Ovary (tissue), 9 donors: ENCODE measurements around the gene POMT1. TPM values are rescaled to one million over a fixed set of nuclear protein-coding genes. Genes with fewer than 3 reads are reported as not detected.

Source experiments
- DNase-seq, 5 donors: peaks; one replicate each; pipeline ENCODE4 v3.0.0-alpha.2; 2019 to 2020
- H3K27ac ChIP-seq, 2 donors: fragments of 200-600 bp; one replicate each; pipeline versions ENCODE4 v1.5.1 to v1.8.0; 2019 to 2022
- H3K27me3 ChIP-seq: fragments of 200-600 bp; one replicate; pipeline ENCODE4 v1.8.0; 2022
- H3K36me3 ChIP-seq: fragments of 200-600 bp; sonication (generic); one replicate; pipeline ENCODE4 v1.5.1; 2019
- H3K4me1 ChIP-seq: one replicate; pipeline ENCODE4 v1.8.1; 2013; ENCODE audit warnings: mild to moderate bottlenecking, moderate library complexity; ENCODE audit not compliant: insufficient read depth
- H3K4me3 ChIP-seq: fragments of 200-600 bp; sonication (generic); one replicate; pipeline ENCODE4 v1.5.1; 2017
- H3K9me3 ChIP-seq, 2 donors: fragments of 200-600 bp in 1 of 2; sonication (generic) in 1 of 2; one replicate each; pipeline versions ENCODE4 v1.5.1 to v1.8.1; 2013 to 2019; ENCODE audit warnings: mild to moderate bottlenecking in 1 of 2, moderate library complexity in 1 of 2
- EP300 ChIP-seq: sonication (generic); formaldehyde crosslinking; IDR thresholded peaks from one replicate; pipeline ENCODE4 v1.6.1; 2017; ENCODE audit warnings: antibody characterized with exemption
- POLR2A ChIP-seq: fragments of 450-650 bp; IDR thresholded peaks from one replicate; pipeline ENCODE4 v1.6.1; 2017; ENCODE audit warnings: antibody characterized with exemption, mild to moderate bottlenecking, moderate library complexity
- WGBS, 3 donors: extraction: QIAGEN DNeasy Blood & Tissue Kit in 1 of 3; methylation state at CpG; one replicate each; pipeline versions ENCODE4 v1.1.5 to v1.1.7; 2013 to 2017; 5-methylcytosine and 5-hydroxymethylcytosine counted together
- intact Hi-C, 4 donors: fragments of 100-400 bp; cut with DNase I; formaldehyde crosslinking; loops; one replicate each; pipeline versions ENCODE4 v1.11.0 to v1.15.1; 2022 to 2023
- polyA plus RNA-seq, 2 donors: library from polyadenylated mRNA; stranded (reverse); fragments of 200-250 nt in 1 of 2; fragments of 350-450 nt in 1 of 2; fragmentation: Illumina TruSeq in 1 of 2; extraction: RNeasy Lipid Tissue Mini Kit (QIAGEN cat#74804) in 1 of 2; gene quantifications; one replicate each; pipeline ENCODE4 v1.2.3, GENCODE V29; 2013 to 2014
- total RNA-seq, 7 donors: library from RNA; depleted of rRNA in 2 of 7; stranded (reverse); fragments of >200 nt in 2 of 7; fragmentation: NEBNext Ultra II Directional in 3 of 7; extraction: Animal tissue kit (Norgen Biotek cat#: 25700) in 3 of 7; gene quantifications; one replicate each; pipeline versions ENCODE4 v1.1.0 to v1.2.4, GENCODE V29; 2016 to 2023
- TF ChIP-seq, protein P1 (sequence below), 3 donors: fragments of 450-650 bp in 2 of 3; fragments of 200-600 bp in 1 of 3; IDR thresholded peaks; one replicate each; pipeline versions ENCODE4 v1.5.1 to v1.8.0; 2016 to 2022; ENCODE audit warnings: antibody characterized with exemption in 3 of 3, mild to moderate bottlenecking in 1 of 3
- donor health status: DM: no; HTN: no; CAD: no; lungs with moderate emphysema.
- donor health status: DM: no; HTN: no; CAD: no.
- donor health status: Bipolar disorder and iron deficiency.
- donor health status: DM: yes; HTN: yes; CAD: no.
- donor health status: DM: no; HTN: no; CAD: no.
- donor health status: DM: yes; HTN: yes; CAD: no.

Gene POMT1
- total and polyA plus RNA-seq, 9 donors = 14.6 to 30.8 (median 25.1) TPM

DNA sequence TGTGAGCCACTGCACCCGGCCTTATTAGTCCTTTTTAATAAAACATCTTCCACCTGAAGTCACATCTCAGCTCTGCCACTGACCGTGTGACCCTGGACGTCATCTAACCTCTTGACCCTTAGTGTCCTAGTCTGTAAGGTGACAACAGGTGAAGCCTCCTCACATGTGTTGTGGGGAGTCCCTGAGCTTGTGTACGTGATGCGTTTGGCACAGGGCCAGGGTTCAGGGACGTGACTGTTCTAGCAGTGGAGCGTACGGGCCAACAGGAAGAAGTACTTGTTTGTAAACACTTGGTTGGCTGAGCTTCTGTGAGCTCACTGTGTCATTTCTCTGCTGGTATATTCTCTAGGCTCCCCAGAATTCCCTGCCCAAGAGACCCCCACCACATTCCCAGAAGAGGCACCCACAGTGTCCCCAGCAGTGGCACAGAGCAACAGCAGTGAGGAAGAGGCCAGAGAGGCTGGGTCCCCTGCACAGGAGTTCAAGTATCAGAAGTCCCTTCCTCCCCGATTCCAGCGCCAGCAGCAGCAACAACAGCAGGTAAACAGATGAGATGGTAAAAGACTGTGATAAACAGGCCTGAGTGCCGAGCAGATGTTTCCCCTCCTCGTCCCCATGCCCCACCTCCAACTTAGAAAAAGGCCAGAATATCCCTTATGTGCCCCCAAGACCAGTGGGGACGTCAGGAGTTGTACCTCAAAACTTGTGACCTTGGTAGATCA lies 35.3 kb upstream of the POMT1 start:
- DNase-seq = peak in 1 of 5 donors; percentile 70
- WGBS, 3 donors = 55 to 68% (median 59%) methylated on average over 13 of the region's 13 CpGs
- TF ChIP-seq, protein P1, sequence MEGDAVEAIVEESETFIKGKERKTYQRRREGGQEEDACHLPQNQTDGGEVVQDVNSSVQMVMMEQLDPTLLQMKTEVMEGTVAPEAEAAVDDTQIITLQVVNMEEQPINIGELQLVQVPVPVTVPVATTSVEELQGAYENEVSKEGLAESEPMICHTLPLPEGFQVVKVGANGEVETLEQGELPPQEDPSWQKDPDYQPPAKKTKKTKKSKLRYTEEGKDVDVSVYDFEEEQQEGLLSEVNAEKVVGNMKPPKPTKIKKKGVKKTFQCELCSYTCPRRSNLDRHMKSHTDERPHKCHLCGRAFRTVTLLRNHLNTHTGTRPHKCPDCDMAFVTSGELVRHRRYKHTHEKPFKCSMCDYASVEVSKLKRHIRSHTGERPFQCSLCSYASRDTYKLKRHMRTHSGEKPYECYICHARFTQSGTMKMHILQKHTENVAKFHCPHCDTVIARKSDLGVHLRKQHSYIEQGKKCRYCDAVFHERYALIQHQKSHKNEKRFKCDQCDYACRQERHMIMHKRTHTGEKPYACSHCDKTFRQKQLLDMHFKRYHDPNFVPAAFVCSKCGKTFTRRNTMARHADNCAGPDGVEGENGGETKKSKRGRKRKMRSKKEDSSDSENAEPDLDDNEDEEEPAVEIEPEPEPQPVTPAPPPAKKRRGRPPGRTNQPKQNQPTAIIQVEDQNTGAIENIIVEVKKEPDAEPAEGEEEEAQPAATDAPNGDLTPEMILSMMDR (IDR thresholded peaks at IDR 0.05) = no peak
- TF ChIP-seq EP300 (no peak), POLR2A (no peak)
- H3K4me3 ChIP-seq = no peak overlapping the region
- H3K9me3 ChIP-seq = no peaks in the 10 kb centered on the region
- H3K4me1 ChIP-seq = peaks cover 3% of the 10 kb centered on the region
- intact Hi-C loops = no loop called here
- H3K27ac ChIP-seq = no peak overlapping the region
- no peaks in the 10 kb centered on the region for H3K27me3 ChIP-seq
- H3K36me3 ChIP-seq = no peaks in the 10 kb centered on the region

DNA sequence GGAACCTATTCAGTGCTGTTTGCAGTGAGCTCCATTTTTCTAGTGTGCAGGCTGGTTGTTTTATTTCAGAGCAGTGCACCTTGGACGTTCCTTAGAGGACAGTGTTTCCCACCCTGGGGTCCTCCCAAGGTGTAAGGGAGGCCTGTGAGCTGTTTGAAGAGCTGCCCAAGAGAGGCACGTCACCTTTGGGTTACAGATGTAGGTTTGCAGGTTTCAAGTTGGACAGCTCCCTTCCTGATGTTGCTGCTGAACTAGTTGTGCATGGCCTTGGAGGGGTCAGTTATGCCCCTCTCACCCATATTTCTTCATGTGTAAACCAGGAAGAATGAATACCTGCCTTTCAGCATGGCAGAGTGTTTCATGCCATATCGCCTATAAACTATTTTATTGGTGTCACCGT lies 34.7 kb upstream of the POMT1 start:
- Histone ChIP-seq H3K4me3 (no peak overlapping the region), H3K36me3 (no peaks in the 10 kb centered on the region), H3K9me3 (no peaks in the 10 kb centered on the region), H3K27ac (no peak overlapping the region), H3K27me3 (no peaks in the 10 kb centered on the region), H3K4me1 (peaks cover 3% of the 10 kb centered on the region)
- intact Hi-C loops = no loop called here
- DNase-seq = no peak
- WGBS, 3 donors = 84 to 93% (median 88%) methylated on average over 4 of the region's 4 CpGs
- no peak for TF ChIP-seq EP300
- TF ChIP-seq, protein P1 (IDR thresholded peaks at IDR 0.05) = no peak
- TF ChIP-seq POLR2A = no peak

DNA sequence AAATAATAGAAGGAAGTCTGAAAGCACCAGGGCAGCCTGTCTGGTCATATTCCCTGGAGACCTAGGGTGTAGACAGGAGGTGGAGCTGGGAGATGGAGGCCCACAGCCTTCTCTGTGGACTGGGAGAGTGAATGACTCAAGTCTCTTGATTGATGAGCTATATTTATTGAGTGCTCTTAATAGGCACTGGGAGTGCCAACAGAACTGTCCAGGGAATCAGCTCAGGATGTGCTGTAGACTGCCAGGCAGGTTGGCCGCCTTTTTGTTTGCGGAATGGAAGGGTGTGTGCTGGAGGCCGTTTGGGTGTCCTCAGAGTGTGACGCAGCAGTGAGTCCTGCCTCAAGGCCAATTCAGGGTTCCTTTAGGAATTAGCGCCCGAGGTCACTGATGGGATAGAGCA lies 33.4 kb upstream of the POMT1 start:
- no peaks in the 10 kb centered on the region for H3K27me3 ChIP-seq
- intact Hi-C loops = no loop called here
- 83 to 89% (median 86%) methylated on average over 6 of the region's 6 CpGs for WGBS, 3 donors
- no peaks in the 10 kb centered on the region for H3K9me3 ChIP-seq
- no peak overlapping the region for H3K27ac ChIP-seq
- no peak for TF ChIP-seq POLR2A
- no peak for TF ChIP-seq EP300
- TF ChIP-seq, protein P1 (IDR thresholded peaks at IDR 0.05) = no peak
- H3K36me3 ChIP-seq = no peaks in the 10 kb centered on the region
- peak in 1 of 5 donors; percentile 20 for DNase-seq
- H3K4me1 ChIP-seq = peaks cover 3% of the 10 kb centered on the region
- H3K4me3 ChIP-seq = no peak overlapping the region

DNA sequence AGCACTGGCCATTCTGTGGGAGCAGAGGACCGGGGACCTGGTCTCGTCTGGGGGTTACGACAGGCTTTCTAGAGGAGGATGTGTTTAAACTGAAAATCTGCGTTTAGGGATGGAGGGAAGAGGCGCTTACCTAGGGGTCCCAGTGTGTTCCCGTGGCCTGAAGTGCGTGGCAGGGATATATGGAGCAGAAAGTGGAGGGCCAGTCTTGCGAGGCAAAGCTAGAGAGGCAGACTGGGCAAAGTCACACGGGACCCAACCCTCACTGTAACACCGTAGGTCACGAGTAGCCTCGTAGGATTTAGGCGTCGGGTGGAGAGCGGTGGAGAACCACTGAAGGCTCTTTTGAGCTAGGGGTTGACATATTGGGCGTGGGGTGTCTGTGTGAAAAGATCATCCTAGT lies 32.8 kb upstream of the POMT1 start:
- Histone ChIP-seq H3K27me3 (no peaks in the 10 kb centered on the region), H3K9me3 (no peaks in the 10 kb centered on the region), H3K36me3 (no peaks in the 10 kb centered on the region), H3K4me1 (peaks cover 3% of the 10 kb centered on the region), H3K4me3 (no peak overlapping the region), H3K27ac (no peak overlapping the region)
- 93 to 95% (median 93%) methylated on average over 16 of the region's 16 CpGs for WGBS, 3 donors
- DNase-seq = peak in 1 of 5 donors; percentile 19
- no peak for TF ChIP-seq POLR2A
- TF ChIP-seq, protein P1 (IDR thresholded peaks at IDR 0.05) = no peak
- no peak for TF ChIP-seq EP300
- intact Hi-C loops = loop anchor here in 1 of 4 donors (10.0 kb wide), 2 partner anchors 65 to 115 kb away; no protein-coding TSS in a partner anchor
